ENCODE measurements around the gene VSNL1.

Gene VSNL1

GRCh38 chr2:17540093-17540812 is at the start of gene VSNL1:
TSS of gene VSNL1 (plus strand) at chr2:17540696. CDS start at chr2:17592075, 51,379 bp downstream.
- DNase-seq = peak; percentile 10

GRCh38 chr2:17495590-17495989 is 44.9 kb upstream of the VSNL1 start:
- DNase-seq = no peak

DNA sequence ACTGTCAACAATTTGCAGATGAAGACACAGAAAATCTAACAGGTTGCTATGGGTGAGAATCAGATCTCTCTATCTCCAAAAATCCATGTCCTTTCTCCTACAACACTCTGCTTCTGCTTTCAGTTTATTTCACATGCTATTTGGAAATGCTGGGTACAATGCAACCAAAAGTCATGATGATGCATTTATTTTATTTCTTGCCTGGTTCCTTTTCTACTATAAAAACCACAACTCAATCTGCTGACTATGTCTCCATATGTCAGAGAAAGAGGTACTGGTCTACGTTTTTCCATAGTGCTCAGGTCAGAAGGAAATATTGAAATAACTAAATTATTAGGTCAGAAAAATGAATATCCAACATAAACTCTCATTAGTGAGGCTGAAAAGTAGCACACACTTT is 42.8 kb upstream of the VSNL1 start:
- DNase-seq = no peak

GRCh38 chr2:17506736-17507616 is 33.5 kb upstream of the VSNL1 start:
- no peak for DNase-seq

GRCh38 chr2:17515652-17516051 is 24.8 kb upstream of the VSNL1 start:
- no peak for DNase-seq

GRCh38 chr2:17517481-17518211 is 22.9 kb upstream of the VSNL1 start:
- no peak for DNase-seq

GRCh38 chr2:17518212-17519154 is 22.0 kb upstream of the VSNL1 start, which contains the start of gene RAD51AP2:
TSS of gene RAD51AP2 (minus strand) at chr2:17518440. CDS start at chr2:17518415, 25 bp downstream.
- DNase-seq = no peak

DNA sequence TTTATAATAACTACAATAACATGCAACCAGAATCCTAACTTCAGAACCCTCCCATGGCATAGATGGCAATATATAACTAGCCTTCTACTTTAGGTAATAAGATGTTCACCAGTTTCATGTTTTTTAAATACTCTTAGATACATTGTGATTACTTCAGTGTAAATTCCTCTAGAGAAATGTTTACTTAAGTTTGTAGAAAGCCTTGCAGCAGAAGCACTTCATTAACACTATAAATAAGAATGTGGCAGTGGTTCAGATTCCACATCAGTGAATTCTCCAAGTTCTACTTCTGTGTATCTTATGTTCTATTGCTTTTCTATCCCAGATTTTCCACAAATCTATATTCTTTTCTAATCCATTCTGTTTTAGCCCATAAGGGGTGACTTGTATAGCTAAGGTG is 21.0 kb upstream of the VSNL1 start:
- DNase-seq = no peak

GRCh38 chr2:17520761-17521160 is 19.7 kb upstream of the VSNL1 start:
- DNase-seq = no peak

GRCh38 chr2:17521621-17522020 is 18.9 kb upstream of the VSNL1 start:
- no peak for DNase-seq

- DNase-seq = no peak
Observed at GRCh38 chr2:17522303-17522702, 18.2 kb upstream of the VSNL1 start.

- no peak for DNase-seq
Observed at GRCh38 chr2:17529771-17530170, 10.7 kb upstream of the VSNL1 start.

GRCh38 chr2:17533546-17533945 is 7.0 kb upstream of the VSNL1 start:
- no peak for DNase-seq

GRCh38 chr2:17536416-17536815 is 4.1 kb upstream of the VSNL1 start:
- no peak for DNase-seq

DNA sequence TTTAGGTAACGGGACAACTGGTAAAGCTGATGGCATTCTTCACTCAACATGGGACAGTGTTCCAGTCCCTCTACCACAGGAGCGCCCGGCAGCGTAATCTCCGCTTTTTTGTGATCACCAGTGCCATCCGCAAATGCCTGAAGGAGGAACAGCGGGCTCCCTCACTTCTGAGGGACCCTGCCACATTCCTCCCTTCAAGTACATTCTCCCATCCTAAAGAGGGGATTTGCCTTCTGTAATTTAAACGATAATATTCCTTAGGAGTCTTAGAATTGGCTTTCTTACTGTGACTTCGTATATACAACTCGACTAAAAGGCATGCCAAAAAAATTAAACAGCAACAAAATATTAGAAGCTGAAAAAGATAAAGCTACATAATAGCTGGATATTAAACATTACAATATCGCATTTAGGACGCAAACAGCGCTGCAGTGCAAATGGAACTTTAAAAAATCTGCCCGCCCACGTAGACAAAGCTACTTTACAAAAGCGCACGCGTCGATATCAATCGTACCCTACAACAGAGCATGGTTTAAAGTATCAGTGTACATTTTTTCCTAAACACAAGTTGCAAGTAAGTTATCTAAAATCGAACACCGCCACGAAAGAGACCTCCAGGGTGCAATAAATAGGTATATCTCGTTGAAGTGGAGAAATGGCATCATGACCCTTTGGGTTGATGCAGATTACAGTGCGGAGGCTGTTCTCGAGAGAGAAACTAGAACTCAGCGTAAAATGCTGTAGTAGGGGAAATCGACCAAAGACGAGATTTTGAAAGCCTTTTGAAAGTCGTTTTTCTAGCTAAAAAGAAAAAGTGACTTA is 2.3 kb upstream of the VSNL1 start:
- no peak for DNase-seq

GRCh38 chr2:17538844-17539554 is 1.5 kb upstream of the VSNL1 start:
- no peak for DNase-seq

- no peak for DNase-seq
Observed at GRCh38 chr2:17539611-17540092, 844 bp upstream of the VSNL1 start.

GRCh38 chr2:17540813-17541530 is 476 bp downstream of the VSNL1 start:
- no peak for DNase-seq

DNA sequence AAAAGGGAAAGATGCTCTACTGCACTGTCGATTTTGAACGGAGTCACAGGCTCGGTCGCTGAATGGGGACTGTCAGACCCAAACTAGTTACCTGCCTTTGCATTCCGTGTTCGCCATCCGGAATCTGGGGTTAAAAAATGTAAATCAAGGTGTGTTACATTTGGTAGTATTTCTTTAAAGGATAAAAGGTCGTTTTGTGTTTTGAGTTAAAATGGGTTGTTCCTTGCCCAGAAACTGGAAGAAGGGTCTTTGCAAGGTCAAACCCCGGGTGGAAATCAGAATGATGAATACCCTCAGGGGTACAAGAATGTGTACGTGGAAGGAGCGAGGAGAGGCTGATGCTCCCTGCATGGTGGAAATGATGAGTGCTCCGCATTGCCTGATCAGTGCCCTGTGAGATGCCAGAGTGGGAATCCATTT is 1.0 kb downstream of the VSNL1 start:
- no peak for DNase-seq

GRCh38 chr2:17542471-17542870 is 2.0 kb downstream of the VSNL1 start:
- no peak for DNase-seq

Data from NCI-H1436 treated with DMSO at 0.1 percent for 48 hours (cell line).